ENCODE results near the gene ANKDD1A.

DNA sequence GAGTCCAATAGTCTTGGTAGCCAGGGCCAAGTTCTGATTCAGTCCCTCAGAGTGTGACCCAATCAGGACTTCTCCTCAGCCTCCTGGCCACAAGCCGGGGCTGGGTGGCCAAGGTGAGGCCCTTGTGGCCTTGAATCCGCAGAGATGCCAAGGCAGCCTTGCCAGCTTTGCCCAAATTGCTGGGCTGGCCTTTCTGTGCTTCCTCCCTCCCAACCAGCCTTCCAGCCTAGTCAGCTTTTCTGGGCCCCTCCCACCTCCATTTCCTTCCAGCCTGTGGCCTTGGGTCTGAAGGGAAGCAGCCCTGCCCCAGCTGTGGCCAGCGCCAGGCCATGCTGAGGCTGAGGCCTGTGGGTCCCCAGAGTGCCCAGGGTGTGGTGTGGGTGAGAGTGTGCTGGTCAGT, 34.3 kb upstream of the ANKDD1A start:
- TF ChIP-seq POLR2A (IDR thresholded peaks at IDR 0.05; ENCODE audit: low read length) (no peak), GATA1 (IDR thresholded peaks at IDR 0.05; ENCODE audit: low read depth, low read length) (no peak)
